ENCODE data around the gene RTN4.
A peak's percentile ranks its signal among the peaks of the same experiment; 100 is the strongest.

GRCh38 chr2:54968561-54969218 lies 81.6 kb downstream of the RTN4 start:
- TF ChIP-seq CTCF (IDR thresholded peaks at IDR 0.05) = no peak
- TF ChIP-seq POLR2AphosphoS5 (IDR thresholded peaks at IDR 0.05) = peak; percentile 2

All from gastroesophageal sphincter (tissue), 3 donors.